GM18868 (cell line): ENCODE results near the gene HNF1A.

ENCODE experiments used
- ATAC-seq: cut with Tn5 transposase; IDR thresholded peaks from one replicate; pipeline ENCODE4 v1.9.1; 2021; ENCODE audit warnings: mild to moderate bottlenecking, moderate library complexity; ENCODE audit not compliant: unreplicated experiment

Gene HNF1A

GRCh38 chr12:120984351-120984898, 6.1 kb downstream of the HNF1A start:
- ATAC-seq, result no peak

GRCh38 chr12:120988234-120988633, 9.9 kb downstream of the HNF1A start:
- ATAC-seq, result no peak

GRCh38 chr12:120988658-120989057, 10.3 kb downstream of the HNF1A start:
- ATAC-seq, result no peak

- no peak for ATAC-seq
Measured at GRCh38 chr12:120989687-120990086, 11.3 kb downstream of the HNF1A start.

- ATAC-seq, result no peak
Measured at GRCh38 chr12:120990487-120991055, 12.2 kb downstream of the HNF1A start.

GRCh38 chr12:120991965-120992364, 13.6 kb downstream of the HNF1A start:
- no peak for ATAC-seq

- ATAC-seq, result no peak
Measured at GRCh38 chr12:120992989-120993388, 14.6 kb downstream of the HNF1A start.

GRCh38 chr12:120993496-120993895, 15.2 kb downstream of the HNF1A start:
- ATAC-seq, result no peak

- no peak for ATAC-seq
Measured at GRCh38 chr12:120994059-120994458, 15.7 kb downstream of the HNF1A start.

- no peak for ATAC-seq
Measured at GRCh38 chr12:120994589-120995337, 16.4 kb downstream of the HNF1A start.

GRCh38 chr12:120996133-120996746, 17.9 kb downstream of the HNF1A start:
- ATAC-seq, result no peak

- no peak for ATAC-seq
Measured at GRCh38 chr12:120997448-120997847, 19.1 kb downstream of the HNF1A start.

GRCh38 chr12:120998435-120998834, 20.1 kb downstream of the HNF1A start:
- ATAC-seq, result no peak

- no peak for ATAC-seq
Measured at GRCh38 chr12:120999191-121000120, 21.1 kb downstream of the HNF1A start.

GRCh38 chr12:121000530-121000929, 22.2 kb downstream of the HNF1A start:
- ATAC-seq, result no peak

- ATAC-seq, result no peak
Measured at GRCh38 chr12:121001060-121001459, 22.7 kb downstream of the HNF1A start.

- ATAC-seq, result no peak
Measured at GRCh38 chr12:121001841-121002483, 23.6 kb downstream of the HNF1A start.

GRCh38 chr12:121003650-121004049, 25.3 kb downstream of the HNF1A start:
- ATAC-seq, result no peak

GRCh38 chr12:121004253-121004815, 26.0 kb downstream of the HNF1A start:
- no peak for ATAC-seq

- ATAC-seq, result no peak
Measured at GRCh38 chr12:121005346-121005815, 27.0 kb downstream of the HNF1A start.
